GM12878 (cell line): ENCODE measurements around the gene CARS2.

Experiments used
- CREM ChIP-seq: IDR thresholded peaks from 2 replicates; pipeline ENCODE4 v1.6.1; 2014; ENCODE audit warnings: antibody characterized with exemption, low read depth
- CTCF ChIP-seq, 3 experiments: IDR thresholded peaks in 2 of 3; conservative IDR thresholded peaks in 1 of 3; 2 replicates each; pipeline ENCODE4 v1.5.1; 2011; ENCODE audit warnings: low read depth in 3 of 3, low read length in 3 of 3, mild to moderate bottlenecking in 3 of 3, control low read depth in 2 of 3, moderate library complexity in 2 of 3, inconsistent platforms in 1 of 3, mixed read lengths in 1 of 3; ENCODE audit not compliant: control insufficient read depth in 2 of 3, insufficient read depth in 1 of 3; ENCODE audit errors: extremely low read depth in 1 of 3
- EP300 ChIP-seq, 2 experiments: fragments of 150-350 bp in 1 of 2; IDR thresholded peaks; 2 replicates each; pipeline ENCODE4 v1.6.1; 2011 to 2012; ENCODE audit warnings: low read depth in 2 of 2, low read length in 2 of 2, borderline replicate concordance in 1 of 2, improper control_type of control experiment in 1 of 2, inconsistent platforms in 1 of 2; ENCODE audit not compliant: control insufficient read depth in 1 of 2
- ESRRA ChIP-seq: IDR thresholded peaks from 2 replicates; pipeline ENCODE4 v1.6.1; 2012; ENCODE audit warnings: mild to moderate bottlenecking, low read length, improper control_type of control experiment
- FOXK2 ChIP-seq: fragments of 450-650 bp; IDR thresholded peaks from 2 replicates; pipeline ENCODE4 v1.6.1; 2017; ENCODE audit warnings: mild to moderate bottlenecking, moderate library complexity
- HDAC2 ChIP-seq: fragments of 200-600 bp; sonication (generic); IDR thresholded peaks from 2 replicates; pipeline ENCODE4 v1.6.1; 2017
- NFIC ChIP-seq: IDR thresholded peaks from 2 replicates; pipeline ENCODE4 v1.6.1; 2012; ENCODE audit warnings: low read depth, mild to moderate bottlenecking, inconsistent platforms, low read length, moderate library complexity
- POLR2A ChIP-seq: IDR thresholded peaks from 2 replicates; pipeline ENCODE4 v1.6.1; 2011; ENCODE audit warnings: low read depth, mild to moderate bottlenecking, low read length
- SREBF1 ChIP-seq: IDR thresholded peaks from 2 replicates; pipeline ENCODE4 v1.6.1; 2012; ENCODE audit warnings: mild to moderate bottlenecking, low read length
- TARDBP ChIP-seq: IDR thresholded peaks from 2 replicates; pipeline ENCODE4 v1.6.1; 2016; ENCODE audit warnings: borderline replicate concordance
- TCF3 ChIP-seq: IDR thresholded peaks from 2 replicates; pipeline ENCODE4 v1.6.1; 2012; ENCODE audit warnings: low read depth, mild to moderate bottlenecking, low read length, borderline replicate concordance; ENCODE audit not compliant: insufficient read depth

GRCh38 chr13:110714797-110715394 is 9.0 kb upstream of the CARS2 start:
- TF ChIP-seq TCF3 (peak; percentile 94), CREM (no peak), TARDBP (no peak), CTCF (IDR thresholded peaks at IDR 0.05 in 2 of 3, conservative IDR thresholded peaks at IDR 0.05 in 1 of 3; ENCODE audit: control insufficient read depth in 2 of 3, extremely low read depth in 1 of 3, insufficient read depth in 1 of 3, low read depth in 3 of 3, low read length in 3 of 3) (0 out of 6 replicates have a peak, but pooled peaks of 1 of the 3 experiments have one; percentile 16), HDAC2 (no peak), ESRRA (no peak), FOXK2 (no peak), POLR2A (peak; percentile 93), EP300 (IDR thresholded peaks at IDR 0.05; ENCODE audit: borderline replicate concordance in 1 of 2, control insufficient read depth in 1 of 2, low read depth in 2 of 2, low read length in 2 of 2) (no peak), SREBF1 (no peak), NFIC (no peak)
